Thoracic aorta (tissue), 2 donors: Measurements from ENCODE around the gene NAPA. TPM values are rescaled to one million over a fixed set of nuclear protein-coding genes. Genes with fewer than 3 reads are reported as not detected.

Experiments used
- ATAC-seq: fragments of 150-250 bp; one replicate; pipeline ENCODE4 v1.8.0; 2017; ENCODE audit warnings: low read depth; ENCODE audit not compliant: insufficient number of reproducible peaks, low FRiP score
- DNase-seq: peaks from one replicate; pipeline ENCODE4 v3.0.0-alpha.2; 2020; ENCODE audit warnings: low spot score
- H3K27ac ChIP-seq, 2 donors: fragments of 200-600 bp; sonication (generic); 1 replicate in 1 of 2; 2 replicates in 1 of 2; pipeline ENCODE4 v1.5.1; 2016; ENCODE audit warnings: mild to moderate bottlenecking in 2 of 2, moderate library complexity in 2 of 2
- H3K27me3 ChIP-seq: fragments of 200-600 bp; sonication (generic); replicated peaks from 2 replicates; pipeline ENCODE4 v1.6.0; 2016; ENCODE audit warnings: mild to moderate bottlenecking; ENCODE audit not compliant: insufficient read depth
- H3K36me3 ChIP-seq: fragments of 200-600 bp; sonication (generic); one replicate; pipeline ENCODE4 v1.5.1; 2016
- H3K4me1 ChIP-seq, 2 donors: fragments of 200-600 bp; sonication (generic); 1 replicate in 1 of 2; 2 replicates in 1 of 2; pipeline versions ENCODE4 v1.5.1 to v1.6.0; 2016; ENCODE audit warnings: low read depth in 2 of 2, mild to moderate bottlenecking in 1 of 2; ENCODE audit not compliant: control insufficient read depth in 1 of 2
- H3K4me3 ChIP-seq: fragments of 200-600 bp; sonication (generic); 2 replicates; pipeline ENCODE4 v1.5.1; 2016; ENCODE audit warnings: mild to moderate bottlenecking
- H3K9me3 ChIP-seq: fragments of 200-600 bp; sonication (generic); 2 replicates; pipeline ENCODE4 v1.5.1; 2016
- total RNA-seq, 2 donors: library from RNA; depleted of rRNA; stranded (reverse); fragments of >200 nt; gene quantifications; one replicate each; pipeline versions ENCODE4 v1.1.0 to v1.2.3, GENCODE V29; 2016
- TF ChIP-seq, protein P1 (sequence below): fragments of 200-600 bp; sonication (generic); IDR thresholded peaks from one replicate; pipeline ENCODE4 v1.5.1; 2019; ENCODE audit warnings: antibody characterized with exemption

NAPA gene
- total RNA-seq, 2 donors from 2014 or later: 107 to 147 TPM

- DNase-seq: peak; percentile 45
- Histone ChIP-seq H3K4me3 (peak within 1 kb of the TSS; percentile 76), H3K9me3 (no peaks in the 10 kb centered on the region), H3K36me3 (peaks cover 8% of the 10 kb centered on the region), H3K27me3 (no peaks in the 10 kb centered on the region), H3K4me1 (peaks cover 3 to 17% of the 10 kb centered on the region in 2 donors), H3K27ac (peak within 1 kb of the TSS; percentile 72 to 84)
- ATAC-seq: peak; percentile 85
- TF ChIP-seq, protein P1, sequence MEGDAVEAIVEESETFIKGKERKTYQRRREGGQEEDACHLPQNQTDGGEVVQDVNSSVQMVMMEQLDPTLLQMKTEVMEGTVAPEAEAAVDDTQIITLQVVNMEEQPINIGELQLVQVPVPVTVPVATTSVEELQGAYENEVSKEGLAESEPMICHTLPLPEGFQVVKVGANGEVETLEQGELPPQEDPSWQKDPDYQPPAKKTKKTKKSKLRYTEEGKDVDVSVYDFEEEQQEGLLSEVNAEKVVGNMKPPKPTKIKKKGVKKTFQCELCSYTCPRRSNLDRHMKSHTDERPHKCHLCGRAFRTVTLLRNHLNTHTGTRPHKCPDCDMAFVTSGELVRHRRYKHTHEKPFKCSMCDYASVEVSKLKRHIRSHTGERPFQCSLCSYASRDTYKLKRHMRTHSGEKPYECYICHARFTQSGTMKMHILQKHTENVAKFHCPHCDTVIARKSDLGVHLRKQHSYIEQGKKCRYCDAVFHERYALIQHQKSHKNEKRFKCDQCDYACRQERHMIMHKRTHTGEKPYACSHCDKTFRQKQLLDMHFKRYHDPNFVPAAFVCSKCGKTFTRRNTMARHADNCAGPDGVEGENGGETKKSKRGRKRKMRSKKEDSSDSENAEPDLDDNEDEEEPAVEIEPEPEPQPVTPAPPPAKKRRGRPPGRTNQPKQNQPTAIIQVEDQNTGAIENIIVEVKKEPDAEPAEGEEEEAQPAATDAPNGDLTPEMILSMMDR: peak; percentile 88
These were observed 30.8 kb downstream of the NAPA start, which contains the start of gene KPTN for GRCh38 chr19:47483800-47484690. TSS of gene KPTN (minus strand) at chr19:47484219. CDS start at chr19:47484160, 59 bp downstream.

- peaks cover 3 to 17% of the 10 kb centered on the region in 2 donors for H3K4me1 ChIP-seq
- no peaks in the 10 kb centered on the region for H3K27me3 ChIP-seq
- no peaks in the 10 kb centered on the region for H3K9me3 ChIP-seq
- TF ChIP-seq, protein P1: no peak
- peak overlapping the region; percentile 76 for H3K4me3 ChIP-seq
- ATAC-seq (no peak), DNase-seq (no peak)
- H3K36me3 ChIP-seq: peaks cover 6% of the 10 kb centered on the region
- no peak overlapping the region for H3K27ac ChIP-seq
These were observed 31.7 kb downstream of the NAPA start for GRCh38 chr19:47483200-47483599.

GRCh38 chr19:47481460-47482052 lies 33.3 kb downstream of the NAPA start:
- Histone ChIP-seq H3K4me3 (no peak overlapping the region), H3K4me1 (peaks cover 3 to 17% of the 10 kb centered on the region in 2 donors), H3K36me3 (no peaks in the 10 kb centered on the region), H3K27ac (no peak overlapping the region), H3K27me3 (no peaks in the 10 kb centered on the region), H3K9me3 (no peaks in the 10 kb centered on the region)
- TF ChIP-seq, protein P1: no peak
- ATAC-seq (no peak), DNase-seq (no peak)

- H3K27ac ChIP-seq: no peak overlapping the region
- H3K27me3 ChIP-seq: no peaks in the 10 kb centered on the region
- no peak for ATAC-seq
- H3K4me1 ChIP-seq: peaks cover 3 to 17% of the 10 kb centered on the region in 2 donors
- no peaks in the 10 kb centered on the region for H3K9me3 ChIP-seq
- no peak for DNase-seq
- no peaks in the 10 kb centered on the region for H3K36me3 ChIP-seq
- H3K4me3 ChIP-seq: no peak overlapping the region
- TF ChIP-seq, protein P1: no peak
These were observed 34.2 kb downstream of the NAPA start for GRCh38 chr19:47480658-47481057.
